HL-60 (cell line): Measurements from ENCODE around the gene PKD1L1.

ENCODE experiments used
- CTCF ChIP-seq: IDR thresholded peaks from one replicate; pipeline ENCODE4 v1.5.1; 2011; ENCODE audit warnings: low read length, control low read depth, inconsistent platforms; ENCODE audit not compliant: insufficient read depth
- GABPA ChIP-seq: IDR thresholded peaks from 2 replicates; pipeline ENCODE4 v1.6.1; 2012; ENCODE audit warnings: low read depth
- POLR2AphosphoS5 ChIP-seq: IDR thresholded peaks from 2 replicates; pipeline ENCODE4 v1.6.1; 2012; ENCODE audit warnings: low read depth

GRCh38 chr7:47888371-47889265, 59.6 kb downstream of the PKD1L1 start:
- TF ChIP-seq POLR2AphosphoS5 = no peak
- TF ChIP-seq GABPA = no peak
- no peak for TF ChIP-seq CTCF
